Osteoblast (primary cell): Measurements from ENCODE around the gene KRT1. TPM values are rescaled to one million over a fixed set of nuclear protein-coding genes. Genes with fewer than 3 reads are reported as not detected.

ENCODE experiments used
- DNase-seq: peaks from one replicate; pipeline ENCODE4 v3.0.0; 2011; ENCODE audit warnings: low spot score, mixed read lengths; ENCODE audit not compliant: insufficient read length; ENCODE audit errors: missing footprints
- H2AFZ ChIP-seq: 2 replicates; pipeline ENCODE4 v1.6.0; 2011; ENCODE audit warnings: mild to moderate bottlenecking, low read length
- H3K27ac ChIP-seq: 2 replicates; pipeline ENCODE4 v1.5.1; 2011; ENCODE audit warnings: mild to moderate bottlenecking, low read depth, low read length, moderate library complexity
- H3K27me3 ChIP-seq: 2 replicates; pipeline ENCODE4 v1.6.0; 2012; ENCODE audit warnings: mild to moderate bottlenecking, control low read depth, inconsistent platforms, low read length, moderate library complexity; ENCODE audit not compliant: insufficient read depth
- H3K36me3 ChIP-seq: 2 replicates; pipeline ENCODE4 v1.5.1; 2011; ENCODE audit warnings: mild to moderate bottlenecking, low read length, control low read depth, moderate library complexity; ENCODE audit not compliant: insufficient read depth
- H3K4me1 ChIP-seq: 2 replicates; pipeline ENCODE4 v1.5.1; 2011; ENCODE audit warnings: mild to moderate bottlenecking, low read length, control low read depth, moderate library complexity; ENCODE audit not compliant: insufficient read depth
- H3K4me2 ChIP-seq: 2 replicates; pipeline ENCODE4 v1.6.0; 2011; ENCODE audit warnings: mild to moderate bottlenecking, low read length; ENCODE audit not compliant: insufficient read depth
- H3K4me3 ChIP-seq: fragments of 200-600 bp; sonication (generic); 3 replicates; pipeline ENCODE4 v1.5.1; 2012; ENCODE audit warnings: mild to moderate bottlenecking, low read length, inconsistent platforms; ENCODE audit not compliant: insufficient read depth
- H3K79me2 ChIP-seq: 2 replicates; pipeline ENCODE4 v1.6.0; 2012; ENCODE audit warnings: mild to moderate bottlenecking, low read length, control low read depth, inconsistent platforms; ENCODE audit not compliant: insufficient read depth
- H3K9me3 ChIP-seq: 2 replicates; pipeline ENCODE4 v1.5.1; 2011; ENCODE audit warnings: low read depth, low read length, control low read depth
- H4K20me1 ChIP-seq: 2 replicates; pipeline ENCODE4 v1.6.0; 2012; ENCODE audit warnings: mild to moderate bottlenecking, low read length, control low read depth; ENCODE audit not compliant: insufficient read depth
- total RNA-seq: library from RNA; depleted of rRNA; stranded (reverse); fragments of >200 nt; gene quantifications from 2 replicates; pipeline ENCODE4 v1.2.3, GENCODE V29; 2012
- TF ChIP-seq, protein P1 (sequence below): IDR thresholded peaks from 2 replicates; pipeline ENCODE4 v1.5.1; 2011; ENCODE audit warnings: mild to moderate bottlenecking, low read depth, low read length, moderate library complexity; ENCODE audit errors: extremely low read depth

KRT1 gene
- total RNA-seq, 1 donor: not detected

DNA sequence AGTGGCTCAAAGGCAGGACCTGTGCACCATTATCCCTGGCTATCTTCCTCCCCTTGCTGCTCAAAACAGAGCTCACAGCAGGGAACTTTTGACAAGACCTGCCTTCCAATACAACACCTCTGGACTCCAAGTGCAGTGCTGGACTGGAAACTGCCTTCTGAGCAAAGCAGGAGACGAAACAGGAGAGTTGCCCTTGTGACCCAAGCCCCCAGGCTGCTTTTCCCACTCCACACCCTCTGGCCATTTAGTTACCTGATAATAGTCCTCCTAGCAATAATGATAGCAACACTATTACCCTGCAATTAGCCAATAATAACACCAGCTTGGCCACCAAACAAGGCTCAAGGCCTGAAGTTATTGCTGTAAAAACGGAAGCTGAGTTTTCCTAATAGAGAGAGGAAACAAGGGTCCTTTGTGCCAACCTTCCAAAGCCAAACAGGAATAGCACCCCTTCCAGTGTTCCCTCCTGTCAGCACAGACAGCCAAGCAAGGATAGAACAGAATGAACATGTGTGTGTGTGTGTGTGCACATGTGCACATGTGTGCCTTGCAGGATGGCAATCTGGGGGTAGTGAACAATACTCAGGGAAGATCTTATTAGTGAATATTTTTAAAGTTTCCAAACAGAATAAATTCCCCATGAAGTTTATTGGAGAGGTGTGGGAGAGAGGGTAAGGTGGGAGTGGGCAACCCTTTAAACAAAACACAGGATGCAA lies 52.7 kb downstream of the KRT1 start:
- Histone ChIP-seq H2AFZ (no peak overlapping the region), H3K27me3 (peaks cover 29% of the 10 kb centered on the region), H3K4me2 (no peak overlapping the region), H3K27ac (no peak overlapping the region), H3K4me1 (no peaks in the 10 kb centered on the region), H3K36me3 (no peaks in the 10 kb centered on the region), H4K20me1 (no peaks in the 10 kb centered on the region), H3K9me3 (no peaks in the 10 kb centered on the region), H3K4me3 (no peak overlapping the region), H3K79me2 (no peaks in the 10 kb centered on the region)
- no peak for DNase-seq
- TF ChIP-seq, protein P1, sequence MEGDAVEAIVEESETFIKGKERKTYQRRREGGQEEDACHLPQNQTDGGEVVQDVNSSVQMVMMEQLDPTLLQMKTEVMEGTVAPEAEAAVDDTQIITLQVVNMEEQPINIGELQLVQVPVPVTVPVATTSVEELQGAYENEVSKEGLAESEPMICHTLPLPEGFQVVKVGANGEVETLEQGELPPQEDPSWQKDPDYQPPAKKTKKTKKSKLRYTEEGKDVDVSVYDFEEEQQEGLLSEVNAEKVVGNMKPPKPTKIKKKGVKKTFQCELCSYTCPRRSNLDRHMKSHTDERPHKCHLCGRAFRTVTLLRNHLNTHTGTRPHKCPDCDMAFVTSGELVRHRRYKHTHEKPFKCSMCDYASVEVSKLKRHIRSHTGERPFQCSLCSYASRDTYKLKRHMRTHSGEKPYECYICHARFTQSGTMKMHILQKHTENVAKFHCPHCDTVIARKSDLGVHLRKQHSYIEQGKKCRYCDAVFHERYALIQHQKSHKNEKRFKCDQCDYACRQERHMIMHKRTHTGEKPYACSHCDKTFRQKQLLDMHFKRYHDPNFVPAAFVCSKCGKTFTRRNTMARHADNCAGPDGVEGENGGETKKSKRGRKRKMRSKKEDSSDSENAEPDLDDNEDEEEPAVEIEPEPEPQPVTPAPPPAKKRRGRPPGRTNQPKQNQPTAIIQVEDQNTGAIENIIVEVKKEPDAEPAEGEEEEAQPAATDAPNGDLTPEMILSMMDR: no peak

Other genes starting within 250 kb of the KRT1 start
- under 0.01 TPM in 1 of 2 replicates, not detected in the other for gene KRT75, start 246.0 kb downstream of the KRT1 start, total RNA-seq
- gene KRT6B, start 228.3 kb downstream of the KRT1 start, total RNA-seq: not detected in 2 replicates
- not detected in 2 replicates for gene KRT6C, start 206.6 kb downstream of the KRT1 start, total RNA-seq
- gene KRT6A, start 187.2 kb downstream of the KRT1 start, total RNA-seq: under 0.01 and 0.72 TPM in 2 replicates
- 0.36 TPM in 1 of 2 replicates, not detected in the other for gene KRT5, start 160.0 kb downstream of the KRT1 start, total RNA-seq
- not detected in 2 replicates for gene KRT71, start 127.3 kb downstream of the KRT1 start, total RNA-seq
- not detected in 2 replicates for gene KRT74, start 106.6 kb downstream of the KRT1 start, total RNA-seq
- gene KRT72, start 78.9 kb downstream of the KRT1 start, total RNA-seq: not detected in 2 replicates
- not detected in 2 replicates for gene KRT73, start 61.8 kb downstream of the KRT1 start, total RNA-seq
- gene KRT2, start 28.2 kb downstream of the KRT1 start, total RNA-seq: not detected in 2 replicates
- not detected in 2 replicates for gene KRT77, start 23.1 kb upstream of the KRT1 start, total RNA-seq
- not detected in 2 replicates for gene KRT76, start 96.9 kb upstream of the KRT1 start, total RNA-seq
- not detected in 2 replicates for gene KRT3, start 115.7 kb upstream of the KRT1 start, total RNA-seq
- not detected in 2 replicates for gene KRT4, start 133.7 kb upstream of the KRT1 start, total RNA-seq
- not detected in 2 replicates for gene KRT79, start 153.9 kb upstream of the KRT1 start, total RNA-seq
- gene KRT78, start 168.6 kb upstream of the KRT1 start, total RNA-seq: not detected in 2 replicates
- gene KRT8, start 224.7 kb upstream of the KRT1 start, total RNA-seq: 2.9 and 5.1 TPM in 2 replicates